Thymus (tissue), 14 donors: ENCODE data around the gene NDOR1. TPM values are rescaled to one million over a fixed set of nuclear protein-coding genes. Genes with fewer than 3 reads are reported as not detected.

Source experiments
- DNase-seq, 9 donors: peaks; one replicate each; pipeline ENCODE4 v3.0.0-alpha.2; 2013; ENCODE audit warnings: low spot score in 9 of 9, low read depth in 6 of 9, missing footprints in 1 of 9
- H3K27ac ChIP-seq, 2 donors: one replicate each; pipeline ENCODE4 v1.5.1; 2013; ENCODE audit warnings: control low read depth in 1 of 2, low read depth in 1 of 2, low read length in 1 of 2, mild to moderate bottlenecking in 1 of 2, moderate library complexity in 1 of 2
- H3K27me3 ChIP-seq, 2 donors: one replicate each; pipeline ENCODE4 v1.5.1; 2013; ENCODE audit warnings: low read length in 1 of 2; ENCODE audit not compliant: control insufficient read depth in 2 of 2, insufficient read depth in 1 of 2
- H3K36me3 ChIP-seq, 2 donors: one replicate each; pipeline ENCODE4 v1.5.1; 2013; ENCODE audit warnings: low read length in 1 of 2, mild to moderate bottlenecking in 1 of 2, moderate library complexity in 1 of 2; ENCODE audit not compliant: control insufficient read depth in 2 of 2, insufficient read depth in 2 of 2
- H3K4me1 ChIP-seq, 2 donors: one replicate each; pipeline ENCODE4 v1.5.1; 2013; ENCODE audit warnings: low read length in 2 of 2; ENCODE audit not compliant: control insufficient read depth in 2 of 2, insufficient read depth in 2 of 2
- H3K4me3 ChIP-seq, 2 donors: one replicate each; pipeline ENCODE4 v1.5.1; 2013; ENCODE audit warnings: low read length in 2 of 2, control low read depth in 1 of 2, mild to moderate bottlenecking in 1 of 2
- H3K9me3 ChIP-seq, 2 donors: one replicate each; pipeline ENCODE4 v1.5.1; 2013; ENCODE audit warnings: low read length in 1 of 2, mild to moderate bottlenecking in 1 of 2; ENCODE audit not compliant: control insufficient read depth in 2 of 2, insufficient read depth in 1 of 2
- WGBS: extraction: QIAGEN DNeasy Blood & Tissue Kit; methylation state at CpG from one replicate; pipeline ENCODE4 v1.1.7; 2013; 5-methylcytosine and 5-hydroxymethylcytosine counted together
- long read RNA-seq, 10 donors: transcript quantifications; one replicate each; lab custom pipeline, GENCODE V29; 2026
- polyA plus RNA-seq: library from polyadenylated mRNA; stranded (reverse); fragments of 200-250 nt; gene quantifications from one replicate; pipeline ENCODE4 v1.2.3, GENCODE V29; 2013
- total RNA-seq: library from RNA; stranded (reverse); fragments of 120-200 nt; gene quantifications from one replicate; pipeline ENCODE4 v1.2.4, GENCODE V29; 2013
- donor health status: healthy.

Gene NDOR1
- 4.7 TPM for total RNA-seq
- 20.4 TPM for polyA plus RNA-seq
- long read RNA-seq, donor 1: 0 reads
- long read RNA-seq, donor 2: 0 reads
- long read RNA-seq, donor 3: 0 reads
- long read RNA-seq, donor 4, partial matches to known transcripts: 0 of 2 reads
- long read RNA-seq, donor 4, other reads (novel, unspliced or antisense): 0 of 2 reads
- long read RNA-seq, donor 5: 0 reads
- long read RNA-seq, donor 6, partial matches to known transcripts: 10 of 11 reads
- long read RNA-seq, donor 6, other reads (novel, unspliced or antisense): 0 of 11 reads
- long read RNA-seq, donor 7, partial matches to known transcripts: 0 of 1 reads
- long read RNA-seq, donor 7, other reads (novel, unspliced or antisense): 0 of 1 reads
- long read RNA-seq, donor 8, partial matches to known transcripts: 0 of 1 reads
- long read RNA-seq, donor 8, other reads (novel, unspliced or antisense): 0 of 1 reads
- long read RNA-seq, donor 9: 0 reads
- long read RNA-seq, donor 10: 0 reads

GRCh38 chr9:137205126-137206069 lies at the start of gene NDOR1, which contains the start of gene TMEM203:
NDOR1 (plus strand) TSS chr9:137205700; CDS start chr9:137205778, 78 bp downstream.
TMEM203 (minus strand) TSS chr9:137205648; CDS start chr9:137205414, 234 bp downstream.
- Histone ChIP-seq H3K9me3 (peaks cover 0 to 9% of the 10 kb centered on the region in 2 donors), H3K27ac (peak within 1 kb of the TSS; percentile 65 to 81), H3K27me3 (no peaks in the 10 kb centered on the region), H3K36me3 (peaks cover 10 to 11% of the 10 kb centered on the region in 2 donors), H3K4me3 (peak within 1 kb of the TSS; percentile 84 to 92), H3K4me1 (peaks cover 27 to 35% of the 10 kb centered on the region in 2 donors)
- under 1% methylated on average over 98 of the region's 98 CpGs for WGBS
- peak; percentile 68 to 94 (median 86) for DNase-seq

- H3K27ac ChIP-seq: no peak overlapping the region
- peak overlapping the region in 1 of 2 donors; percentile 26 for H3K4me3 ChIP-seq
- H3K27me3 ChIP-seq: peaks cover 30 to 75% of the 10 kb centered on the region in 2 donors
- DNase-seq: peak in 1 of 9 donors; percentile 33
- H3K9me3 ChIP-seq: peaks cover 0 to 3% of the 10 kb centered on the region in 2 donors
- 5% methylated on average over 65 of the region's 65 CpGs for WGBS
- H3K36me3 ChIP-seq: no peaks in the 10 kb centered on the region
- peaks cover 2 to 3% of the 10 kb centered on the region in 2 donors for H3K4me1 ChIP-seq
Measured at GRCh38 chr9:137156567-137157375, 48.7 kb upstream of the NDOR1 start.

GRCh38 chr9:137157618-137158415 lies 47.7 kb upstream of the NDOR1 start:
- 70% methylated on average over 19 of the region's 19 CpGs for WGBS
- DNase-seq: no peak
- Histone ChIP-seq H3K27ac (no peak overlapping the region), H3K27me3 (peaks cover 39 to 84% of the 10 kb centered on the region in 2 donors), H3K9me3 (no peaks in the 10 kb centered on the region), H3K4me3 (no peak overlapping the region), H3K36me3 (no peaks in the 10 kb centered on the region), H3K4me1 (peaks cover 3 to 6% of the 10 kb centered on the region in 2 donors)

GRCh38 chr9:137158625-137159024 lies 46.9 kb upstream of the NDOR1 start:
- Histone ChIP-seq H3K4me1 (peaks cover 3 to 13% of the 10 kb centered on the region in 2 donors), H3K36me3 (no peaks in the 10 kb centered on the region), H3K9me3 (no peaks in the 10 kb centered on the region), H3K4me3 (no peak overlapping the region), H3K27ac (no peak overlapping the region), H3K27me3 (peaks cover 41 to 92% of the 10 kb centered on the region in 2 donors)
- DNase-seq: no peak
- 18% methylated on average over 4 of the region's 4 CpGs for WGBS

- H3K27me3 ChIP-seq: peaks cover 46 to 99% of the 10 kb centered on the region in 2 donors
- 52% methylated on average over 14 of the region's 14 CpGs for WGBS
Measured at GRCh38 chr9:137159105-137160053, 46.1 kb upstream of the NDOR1 start.

GRCh38 chr9:137160054-137160425 lies 45.5 kb upstream of the NDOR1 start:
- H3K4me3 ChIP-seq: no peak overlapping the region
- H3K27me3 ChIP-seq: peaks cover 48 to 99% of the 10 kb centered on the region in 2 donors
- H3K27ac ChIP-seq: no peak overlapping the region
- H3K4me1 ChIP-seq: peaks cover 3 to 13% of the 10 kb centered on the region in 2 donors
- H3K9me3 ChIP-seq: no peaks in the 10 kb centered on the region
- no peak for DNase-seq
- no peaks in the 10 kb centered on the region for H3K36me3 ChIP-seq
- 85% methylated on average over 17 of the region's 17 CpGs for WGBS

More at GRCh38 chr9:137159105-137160053, 46.1 kb upstream of the NDOR1 start:
- Histone ChIP-seq H3K9me3 (no peaks in the 10 kb centered on the region), H3K36me3 (no peaks in the 10 kb centered on the region), H3K27ac (no peak overlapping the region), H3K4me3 (no peak overlapping the region), H3K4me1 (peaks cover 3 to 13% of the 10 kb centered on the region in 2 donors)
- DNase-seq: no peak

GRCh38 chr9:137160716-137161557 lies 44.6 kb upstream of the NDOR1 start:
- Histone ChIP-seq H3K4me3 (no peak overlapping the region), H3K36me3 (no peaks in the 10 kb centered on the region), H3K4me1 (peaks cover 3 to 13% of the 10 kb centered on the region in 2 donors), H3K27ac (no peak overlapping the region), H3K27me3 (peaks cover 48 to 99% of the 10 kb centered on the region in 2 donors), H3K9me3 (no peaks in the 10 kb centered on the region)
- 55% methylated on average over 56 of the region's 56 CpGs for WGBS
- DNase-seq: no peak
